ENCODE measurements around the gene CDK14.

GRCh38 chr7:90698616-90699015, 102.5 kb downstream of the CDK14 start:
- TF ChIP-seq EP300 (IDR thresholded peaks at IDR 0.05) (no peak), CTCF (IDR thresholded peaks at IDR 0.05) (no peak), POLR2A (IDR thresholded peaks at IDR 0.05) (no peak)
